IMR-90 (cell line): ENCODE measurements around the gene NUDT6. TPM values are rescaled to one million over a fixed set of nuclear protein-coding genes. Genes with fewer than 3 reads are reported as not detected.

Experiments
- polyA plus RNA-seq, 3 experiments: library from polyadenylated mRNA; depleted of rRNA; stranded (reverse); fragments of >200 nt; gene quantifications; 2 replicates each; pipeline ENCODE4 v1.2.3, GENCODE V29; 2012; ENCODE audit warnings: low replicate concordance in 1 of 3
- total RNA-seq: library from RNA; depleted of rRNA; stranded (reverse); fragments of >200 nt; gene quantifications from 2 replicates; pipeline ENCODE4 v1.2.3, GENCODE V29; 2012; rRNA removed

NUDT6 gene
- total and polyA plus RNA-seq, 2 of the 4 experiments (the other 2 are of a cell fraction): 2.7 to 4.8 TPM

Other genes with a start within 250 kb of the NUDT6 start
- gene BBS12, start 189.9 kb downstream of the NUDT6 start, total RNA-seq: 5.0 and 5.9 TPM in 2 replicates
- 0.87 and 1.1 TPM in 2 replicates for gene BBS12, start 189.9 kb downstream of the NUDT6 start, polyA plus RNA-seq (2012; rRNA removed)
- gene FGF2, start 95.8 kb downstream of the NUDT6 start, total RNA-seq: 27.1 and 54.4 TPM in 2 replicates
- 12.9 and 14.9 TPM in 2 replicates for gene FGF2, start 95.8 kb downstream of the NUDT6 start, polyA plus RNA-seq (2012; rRNA removed)